Measurements from ENCODE around the gene SPEN.
A peak's percentile ranks its signal among the peaks of the same experiment; 100 is the strongest.

SPEN gene

DNA sequence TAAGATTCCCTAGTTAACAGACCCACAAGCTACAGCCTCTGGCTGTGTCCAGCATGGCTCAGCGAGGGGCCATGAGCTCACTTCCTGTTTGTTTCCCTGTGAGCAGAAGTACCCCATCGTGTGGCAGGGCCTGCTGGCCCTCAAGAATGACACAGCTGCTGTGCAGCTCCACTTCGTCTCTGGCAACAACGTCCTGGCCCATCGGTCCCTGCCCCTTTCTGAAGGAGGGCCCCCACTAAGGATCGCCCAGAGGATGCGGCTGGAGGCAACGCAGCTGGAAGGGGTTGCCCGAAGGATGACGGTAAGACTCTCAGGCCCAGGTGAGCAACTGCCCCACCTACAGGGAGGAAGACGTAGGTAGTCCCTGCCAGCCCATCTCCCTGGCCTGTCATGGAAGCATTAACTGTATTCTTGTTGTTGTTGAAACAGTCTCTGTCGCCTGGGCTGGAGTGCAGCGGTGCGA lies 90.2 kb downstream of the SPEN start:
- DNase-seq: no peak

DNA sequence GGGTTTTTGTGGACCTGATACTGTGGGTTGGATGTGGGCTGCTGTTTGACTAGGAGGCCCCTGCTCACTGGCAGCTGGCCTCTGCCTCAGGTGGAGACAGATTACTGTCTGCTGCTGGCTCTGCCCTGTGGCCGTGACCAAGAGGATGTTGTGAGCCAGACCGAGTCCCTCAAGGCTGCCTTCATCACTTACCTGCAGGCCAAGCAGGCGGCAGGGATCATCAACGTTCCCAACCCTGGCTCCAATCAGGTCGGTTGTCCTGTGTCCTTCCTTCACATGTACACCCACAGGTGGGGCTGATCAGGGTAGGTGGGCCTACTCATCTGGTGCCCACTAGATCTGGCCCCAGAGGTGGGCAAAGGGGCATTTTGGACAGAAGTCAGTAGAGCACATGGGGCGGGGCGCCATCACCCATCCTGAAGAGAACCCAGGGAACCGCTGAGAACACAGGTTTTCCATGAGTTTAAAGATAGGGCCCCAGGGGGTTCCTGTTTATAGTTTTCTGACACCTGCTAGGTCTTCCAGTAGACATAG lies 91.2 kb downstream of the SPEN start:
- DNase-seq: no peak

DNA sequence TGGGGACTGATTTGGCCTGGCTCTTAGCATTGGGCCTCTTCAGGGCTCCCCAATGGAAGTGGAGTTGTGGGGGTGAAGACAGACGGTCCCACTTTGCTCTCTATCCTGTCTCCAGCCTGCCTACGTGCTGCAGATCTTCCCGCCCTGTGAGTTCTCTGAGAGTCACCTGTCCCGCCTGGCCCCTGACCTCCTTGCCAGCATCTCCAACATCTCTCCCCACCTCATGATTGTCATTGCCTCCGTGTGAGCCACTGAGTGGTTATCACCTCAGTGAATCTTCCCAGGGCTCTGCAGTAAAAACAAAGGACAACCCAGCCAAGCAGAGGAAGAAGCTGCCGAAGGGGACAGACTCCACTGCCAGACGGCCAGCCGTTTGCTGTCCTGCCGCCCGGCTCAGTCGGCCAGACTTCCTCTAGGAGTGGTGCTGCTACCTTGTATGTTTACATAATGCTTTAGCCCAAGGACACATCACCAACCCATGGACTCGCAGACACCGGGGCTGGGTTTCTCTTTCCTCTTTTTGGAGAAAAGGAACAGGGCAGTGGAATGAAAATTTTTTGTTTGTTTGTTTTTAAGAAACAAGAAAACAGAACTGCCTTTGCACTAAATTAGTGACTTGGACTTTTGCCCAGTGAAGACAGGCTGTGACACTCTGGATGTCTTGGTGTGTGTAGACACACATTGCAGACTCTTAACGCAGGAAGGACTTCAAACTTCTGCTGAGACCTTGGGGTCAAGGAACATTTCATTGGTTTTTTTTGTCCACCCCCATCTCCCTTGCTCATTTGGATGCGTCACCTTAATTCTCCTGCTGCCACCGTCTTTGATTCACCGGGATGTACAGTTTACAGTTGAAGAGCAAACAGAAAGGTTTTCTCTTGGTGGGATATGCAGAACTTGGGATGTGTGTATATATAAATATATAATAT lies 91.9 kb downstream of the SPEN start:
- DNase-seq: no peak

- no peak for DNase-seq
These were observed 92.9 kb downstream of the SPEN start for GRCh38 chr1:15940110-15941043.

GRCh38 chr1:15941044-15941840 lies 93.7 kb downstream of the SPEN start:
- no peak for DNase-seq

GRCh38 chr1:15941899-15942660 lies 94.6 kb downstream of the SPEN start:
- DNase-seq: no peak

DNA sequence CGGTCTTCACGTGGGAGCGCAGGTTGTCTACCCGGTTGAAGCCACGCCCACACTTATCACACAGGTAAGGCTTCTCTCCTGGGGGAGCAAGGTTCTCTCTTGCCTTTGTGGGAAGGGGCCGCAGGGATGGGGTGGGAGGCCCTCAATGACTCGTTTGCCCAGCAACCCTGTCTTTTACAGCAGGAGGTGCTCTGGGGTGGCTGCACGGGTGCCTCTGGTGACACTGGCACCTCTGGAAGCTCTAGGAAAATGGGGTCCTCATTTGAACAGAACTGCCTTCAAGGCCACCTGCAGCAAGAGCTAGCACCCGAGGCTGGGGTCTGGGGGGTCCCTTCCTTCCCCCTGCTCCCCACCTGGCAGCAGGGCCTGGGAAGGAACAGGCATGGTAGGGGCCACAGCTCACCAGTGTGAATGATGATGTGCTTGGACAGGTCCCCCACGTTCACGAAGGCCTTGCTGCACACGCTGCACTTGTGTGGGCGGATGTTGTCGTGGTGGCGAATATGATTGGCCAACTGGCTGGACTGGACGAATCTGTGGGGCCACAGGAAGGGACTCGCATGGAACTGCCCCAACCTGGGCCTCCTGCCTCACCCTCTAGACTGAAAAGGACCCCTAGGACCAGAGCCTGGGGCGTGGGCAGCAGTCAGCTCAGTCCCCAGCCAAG lies 95.3 kb downstream of the SPEN start:
- no peak for DNase-seq

- DNase-seq: no peak
These were observed 96.0 kb downstream of the SPEN start for GRCh38 chr1:15943328-15943991.

DNA sequence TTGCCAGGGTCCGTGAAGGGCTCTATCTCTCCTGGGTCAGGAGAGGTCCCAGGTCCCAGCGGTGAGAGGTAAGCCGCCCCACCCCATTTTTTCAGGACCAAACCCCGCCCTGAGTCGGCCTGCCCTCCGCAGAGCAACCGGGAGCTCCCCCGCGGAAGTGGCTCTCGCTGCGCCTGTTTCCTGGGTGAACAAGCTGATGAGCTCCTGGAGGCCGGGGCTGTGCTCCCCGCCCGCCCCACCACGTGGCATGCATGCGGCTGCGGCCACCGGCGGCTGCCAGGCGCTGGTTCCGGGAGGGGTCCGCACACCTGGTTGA lies 96.4 kb downstream of the SPEN start:
- DNase-seq: no peak

GRCh38 chr1:15944308-15945010 lies 97.0 kb downstream of the SPEN start:
- no peak for DNase-seq

GRCh38 chr1:15945011-15945831 lies 97.7 kb downstream of the SPEN start:
- DNase-seq: no peak

DNA sequence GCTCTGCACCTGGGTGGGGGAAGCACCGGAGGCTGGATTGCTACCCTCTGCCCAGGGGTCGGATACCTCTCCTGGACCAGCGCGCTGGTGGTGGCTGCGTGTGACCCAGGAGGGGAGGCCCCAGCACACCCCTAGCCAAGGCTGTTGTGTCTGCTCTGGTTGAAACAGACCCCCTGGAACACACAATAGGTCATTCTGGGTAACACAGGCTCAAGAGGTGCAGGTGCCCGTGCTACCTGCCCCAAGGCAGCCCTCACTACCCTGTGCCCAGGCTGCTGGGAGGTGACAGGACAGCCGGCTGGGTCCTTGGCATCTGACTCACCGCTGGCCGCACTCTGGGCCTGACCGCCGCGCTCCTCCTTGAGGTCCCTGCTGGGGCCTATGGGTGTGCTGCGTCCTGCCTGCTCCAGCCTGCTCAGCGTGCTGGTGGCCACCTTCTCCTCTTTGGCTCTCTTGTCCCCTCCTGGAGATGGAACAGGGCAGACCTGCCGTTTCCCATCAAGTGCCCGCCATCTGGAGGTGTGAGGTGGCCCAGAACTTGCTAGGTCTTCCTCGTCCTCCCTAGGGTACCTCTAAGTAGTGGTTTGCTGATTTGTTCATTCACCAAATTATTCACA lies 98.4 kb downstream of the SPEN start:
- no peak for DNase-seq

GRCh38 chr1:15946571-15947381 lies 99.3 kb downstream of the SPEN start:
- DNase-seq: no peak

- DNase-seq: peak; percentile 31
These were observed 100.0 kb downstream of the SPEN start for GRCh38 chr1:15947382-15948090.

DNA sequence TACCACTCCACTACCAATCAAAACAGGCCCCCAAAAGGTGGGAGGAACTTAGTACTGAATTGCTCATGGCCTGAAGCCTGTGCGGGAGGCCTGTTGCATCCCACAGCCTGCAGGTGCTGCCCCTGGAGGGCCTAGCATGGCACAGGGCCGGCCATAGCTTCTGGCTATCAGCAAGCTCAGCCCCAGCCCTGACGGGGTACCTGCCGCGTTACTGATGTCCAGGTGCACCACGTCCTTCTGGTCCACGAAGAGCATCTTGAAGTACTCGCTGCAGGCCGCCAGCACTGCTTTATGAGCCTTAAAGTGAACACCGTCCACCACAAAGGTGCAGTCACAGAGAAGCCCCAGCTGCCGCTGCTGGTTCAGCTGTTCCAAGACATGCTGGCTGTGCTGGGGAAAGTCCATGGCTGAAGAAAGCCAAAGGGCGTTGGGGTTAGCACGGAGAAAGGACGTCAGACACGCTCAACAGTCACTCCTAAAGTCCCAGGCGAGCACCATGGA lies 100.6 kb downstream of the SPEN start:
- DNase-seq: no peak

DNA sequence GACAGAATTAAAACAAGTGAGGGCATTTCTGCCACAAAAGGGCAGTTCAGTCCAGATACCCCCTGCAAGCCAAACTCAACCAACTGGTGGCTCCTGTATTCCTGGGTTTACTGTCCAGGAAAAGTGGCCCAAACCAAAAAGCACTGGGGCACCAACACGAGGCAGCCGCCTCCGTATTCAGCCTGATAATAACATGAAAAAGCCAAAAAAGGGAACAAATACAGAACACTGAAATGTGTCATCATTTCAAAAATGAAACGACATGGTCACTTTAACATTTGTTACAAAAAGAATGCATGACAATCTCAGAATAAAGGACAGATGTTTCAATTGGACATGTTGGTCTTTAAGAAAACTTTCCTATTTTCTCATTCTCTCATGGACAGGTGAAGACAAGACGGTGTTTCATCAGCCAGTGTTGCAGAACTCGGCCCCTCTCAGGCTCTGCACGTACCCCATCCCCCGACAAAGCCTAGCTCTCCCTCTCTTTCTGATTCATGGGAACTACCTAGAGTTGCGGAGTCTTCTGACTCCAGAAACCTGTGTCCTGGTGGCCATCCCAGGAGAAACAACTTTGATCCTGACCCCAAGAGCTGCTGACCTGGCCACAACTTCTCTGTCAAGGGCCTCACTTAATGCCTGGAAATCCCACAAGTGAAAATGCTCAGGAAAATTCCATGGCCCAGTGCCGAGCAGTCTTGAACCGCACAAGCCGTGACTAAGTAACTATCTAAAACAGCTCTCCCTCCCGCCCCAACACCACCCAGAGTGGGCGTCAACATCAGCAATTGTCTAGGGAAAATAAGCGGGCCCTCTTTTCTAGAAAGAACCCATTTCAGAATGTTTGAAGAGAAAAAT lies 101.3 kb downstream of the SPEN start:
- DNase-seq: no peak
